SK-N-SH (cell line): ENCODE data around the gene UFSP1. TPM values are rescaled to one million over a fixed set of nuclear protein-coding genes. Genes with fewer than 3 reads are reported as not detected.
A peak's percentile ranks its signal among the peaks of the same experiment; 100 is the strongest.

ENCODE experiments used
- CTCF ChIA-PET: fragments of 300-600, 350-600 bp; formaldehyde crosslinking; extraction: SDS; loops from one replicate; lab custom pipeline; 2021; lab: Yijun Ruan, JAX
- POLR2A ChIA-PET: fragments of 350-600 bp; sonication (Branson Sonifier 250); formaldehyde crosslinking; extraction: SDS; loops from one replicate; lab custom pipeline; 2020; ENCODE audit warnings: antibody characterized with exemption, inconsistent platforms; lab: Yijun Ruan, JAX
- DNase-seq: peaks from one replicate; pipeline ENCODE4 v3.0.0; 2012
- H2AFZ ChIP-seq: fragments of 200-600 bp; sonication (generic); 2 replicates; pipeline ENCODE4 v1.8.1; 2016; ENCODE audit warnings: antibody characterized with exemption, mild to moderate bottlenecking, low read depth
- H3F3A ChIP-seq: fragments of 200-600 bp; sonication (generic); replicated peaks from 2 replicates; pipeline ENCODE3; 2016; ENCODE audit warnings: antibody characterized with exemption, mild to moderate bottlenecking; ENCODE audit not compliant: insufficient read depth
- H3K27ac ChIP-seq, 2 experiments: fragments of 200-500 bp in 1 of 2; fragments of 200-600 bp in 1 of 2; sonication (Bioruptor generic) in 1 of 2; sonication (generic), shearing (Covaris generic) in 1 of 2; 2 replicates each; pipeline versions ENCODE4 v1.5.1 to v1.6.1; 2014 to 2016; ENCODE audit warnings: low read depth in 2 of 2, inconsistent platforms in 1 of 2, low read length in 1 of 2, mild to moderate bottlenecking in 1 of 2, mixed read lengths in 1 of 2
- H3K27me3 ChIP-seq: fragments of 200-600 bp; sonication (generic), shearing (Covaris generic); 2 replicates; pipeline ENCODE4 v1.6.1; 2016; ENCODE audit warnings: mixed run types; ENCODE audit not compliant: insufficient read depth
- H3K36me3 ChIP-seq, 2 experiments: fragments of 200-500 bp in 1 of 2; fragments of 200-600 bp in 1 of 2; sonication (Bioruptor generic) in 1 of 2; sonication (generic) in 1 of 2; replicated peaks in 1 of 2; 2 replicates each; pipeline versions ENCODE3 to v1.5.1; 2014 to 2016; ENCODE audit warnings: low read length in 1 of 2, mild to moderate bottlenecking in 1 of 2; ENCODE audit not compliant: insufficient read depth in 2 of 2, control insufficient read depth in 1 of 2
- H3K4me1 ChIP-seq, 2 experiments: fragments of 200-500 bp in 1 of 2; fragments of 200-600 bp in 1 of 2; sonication (Bioruptor generic) in 1 of 2; sonication (generic), shearing (Covaris generic) in 1 of 2; 2 replicates each; pipeline versions ENCODE4 v1.5.1 to v1.6.1; 2014 to 2016; ENCODE audit warnings: low read depth in 1 of 2, low read length in 1 of 2, mixed run types in 1 of 2; ENCODE audit not compliant: insufficient read depth in 2 of 2, control insufficient read depth in 1 of 2
- H3K4me2 ChIP-seq: fragments of 200-600 bp; sonication (generic), shearing (Covaris generic); 2 replicates; pipeline ENCODE4 v1.6.1; 2017; ENCODE audit warnings: mixed run types
- H3K4me3 ChIP-seq, 2 experiments: fragments of 200-500 bp in 1 of 2; fragments of 200-600 bp in 1 of 2; sonication (Bioruptor generic) in 1 of 2; sonication (generic), shearing (Covaris generic) in 1 of 2; 2 replicates each; pipeline versions ENCODE4 v1.5.1 to v1.8.1; 2014 to 2016; ENCODE audit warnings: low read depth in 2 of 2, inconsistent platforms in 1 of 2, low read length in 1 of 2, mild to moderate bottlenecking in 1 of 2, mixed read lengths in 1 of 2, moderate library complexity in 1 of 2
- H3K79me2 ChIP-seq: fragments of 200-600 bp; sonication (generic); 2 replicates; pipeline ENCODE4 v1.8.1; 2017; ENCODE audit warnings: mild to moderate bottlenecking; ENCODE audit not compliant: insufficient read depth
- H3K9ac ChIP-seq: fragments of 200-600 bp; sonication (generic); 2 replicates; pipeline ENCODE4 v1.6.1; 2017; ENCODE audit warnings: mixed run types
- H3K9me2 ChIP-seq: fragments of 200-600 bp; sonication (generic); 2 replicates; pipeline ENCODE4 v1.6.1; 2017; ENCODE audit warnings: mixed run types
- H3K9me3 ChIP-seq: fragments of 200-600 bp; sonication (generic); 2 replicates; pipeline ENCODE4 v1.6.1; 2017; ENCODE audit warnings: mixed run types, mild to moderate bottlenecking, moderate library complexity
- H4K20me1 ChIP-seq: fragments of 200-600 bp; sonication (generic); 2 replicates; pipeline ENCODE4 v1.6.1; 2017; ENCODE audit warnings: mild to moderate bottlenecking, mixed run types; ENCODE audit not compliant: insufficient read depth
- ELF1 ChIP-seq: IDR thresholded peaks from 2 replicates; pipeline ENCODE4 v1.4.0; 2012
- FOXM1 ChIP-seq: IDR thresholded peaks from 2 replicates; pipeline ENCODE4 v1.4.0; 2012; ENCODE audit warnings: low read depth, mild to moderate bottlenecking
- GABPA ChIP-seq: IDR thresholded peaks from 2 replicates; pipeline ENCODE4 v1.4.0; 2012; ENCODE audit warnings: low read depth, mild to moderate bottlenecking
- GATA2 ChIP-seq: sonication (generic); formaldehyde crosslinking; IDR thresholded peaks from 2 replicates; pipeline ENCODE4 v1.5.0; 2020; ENCODE audit warnings: mild to moderate bottlenecking, missing genetic modification reagents
- JUND ChIP-seq: IDR thresholded peaks from 2 replicates; pipeline ENCODE4 v1.4.0; 2012
- MXI1 ChIP-seq: IDR thresholded peaks from 2 replicates; pipeline ENCODE4 v1.6.1; 2012; ENCODE audit warnings: mild to moderate bottlenecking, low read depth, low read length, improper control_type of control experiment
- POLR2AphosphoS5 ChIP-seq: IDR thresholded peaks from 2 replicates; pipeline ENCODE4 v1.6.1; 2012; ENCODE audit warnings: low read depth, low read length
- RXRA ChIP-seq: IDR thresholded peaks from 2 replicates; pipeline ENCODE4 v1.4.0; 2012; ENCODE audit warnings: low read depth, mild to moderate bottlenecking, borderline replicate concordance
- SIN3A ChIP-seq: IDR thresholded peaks from 2 replicates; pipeline ENCODE4 v1.6.1; 2012; ENCODE audit warnings: low read depth, mild to moderate bottlenecking, low read length, moderate library complexity, borderline replicate concordance
- whole genome bisulfite sequencing: methylation state at CpG from one replicate; pipeline ENCODE4 v1.1.6; 2017; ENCODE audit warnings: low lambda C conversion rate; 5-methylcytosine and 5-hydroxymethylcytosine counted together
- polyA plus RNA-seq, 3 experiments: library from polyadenylated mRNA; depleted of rRNA; stranded (reverse); fragments of >200 nt; gene quantifications; 2 replicates each; pipeline ENCODE4 v1.2.3, GENCODE V29; 2012
- TF ChIP-seq, protein P1 (sequence below): IDR thresholded peaks from 2 replicates; pipeline ENCODE4; 2012
- TF ChIP-seq, protein P2 (sequence below): IDR thresholded peaks from 2 replicates; pipeline ENCODE4 v1.4.0; 2012; ENCODE audit warnings: low read depth
- TF ChIP-seq, protein P3 (sequence below): fragments of 200-600 bp; sonication (generic); IDR thresholded peaks from 2 replicates; pipeline ENCODE4 v1.6.1; 2017; ENCODE audit warnings: antibody characterized with exemption, mild to moderate bottlenecking, moderate library complexity
- TF ChIP-seq, protein P4 (sequence below): fragments of 150-350 bp; IDR thresholded peaks from 2 replicates; pipeline ENCODE4 v1.6.1; 2017; ENCODE audit warnings: antibody characterized with exemption, low read length, low read depth, borderline replicate concordance

Gene UFSP1
- polyA plus RNA-seq, 1 of the 3 experiments (the other 2 are of a cell fraction) = 4.5 TPM

DNA sequence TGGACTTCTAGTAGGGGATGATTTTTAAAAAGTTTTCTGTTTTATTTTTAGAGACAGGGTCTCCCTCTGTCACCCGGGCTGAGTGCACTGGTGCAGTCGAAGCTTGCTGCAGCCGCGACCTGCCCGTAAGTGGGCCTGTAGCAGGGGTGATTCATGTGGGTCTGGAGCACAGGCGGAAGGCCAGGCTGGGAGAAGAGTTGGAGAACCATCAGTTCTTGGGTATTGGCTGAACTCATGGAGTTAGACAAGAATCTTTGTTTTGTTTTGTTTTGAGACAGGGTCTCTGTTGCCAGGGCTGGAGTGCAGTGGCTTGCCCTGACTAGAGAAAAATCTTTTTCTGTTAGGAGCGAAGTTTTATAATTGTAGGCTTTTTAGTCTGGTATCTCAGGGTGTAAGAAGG, 8.9 kb downstream of the UFSP1 start:
- DNase-seq = no peak
- H3F3A ChIP-seq = peaks cover 27% of the 10 kb centered on the region
- peaks cover 79% of the 10 kb centered on the region for H3K79me2 ChIP-seq
- peaks cover 65 to 80% of the 10 kb centered on the region in 2 experiments for H3K36me3 ChIP-seq
- 96% methylated on average over 7 of the region's 7 CpGs for WGBS
- no peak overlapping the region for H3K9ac ChIP-seq
- ChIA-PET POLR2A (interaction anchor here (0.7 to 1.5 kb wide), 2 partner anchors 9 to 22 kb away, joined by 3 to 5 read pairs; partner anchors contain the start of gene UFSP1), CTCF (interaction anchor here (0.9 to 1.3 kb wide), 3 partner anchors 9 to 72 kb away, joined by 3 read pairs; partner anchors contain the start of genes SLC12A9 and UFSP1)
- TF ChIP-seq RXRA (no peak), POLR2AphosphoS5 (no peak), GATA2 (CRISPR knock-in tag) (no peak), SIN3A (no peak), GABPA (no peak), ELF1 (no peak), JUND (no peak), MXI1 (no peak), FOXM1 (no peak)
- TF ChIP-seq, protein P1, sequence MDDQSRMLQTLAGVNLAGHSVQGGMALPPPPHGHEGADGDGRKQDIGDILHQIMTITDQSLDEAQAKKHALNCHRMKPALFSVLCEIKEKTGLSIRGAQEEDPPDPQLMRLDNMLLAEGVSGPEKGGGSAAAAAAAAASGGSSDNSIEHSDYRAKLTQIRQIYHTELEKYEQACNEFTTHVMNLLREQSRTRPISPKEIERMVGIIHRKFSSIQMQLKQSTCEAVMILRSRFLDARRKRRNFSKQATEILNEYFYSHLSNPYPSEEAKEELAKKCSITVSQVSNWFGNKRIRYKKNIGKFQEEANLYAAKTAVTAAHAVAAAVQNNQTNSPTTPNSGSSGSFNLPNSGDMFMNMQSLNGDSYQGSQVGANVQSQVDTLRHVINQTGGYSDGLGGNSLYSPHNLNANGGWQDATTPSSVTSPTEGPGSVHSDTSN = no peak
- TF ChIP-seq, protein P2, sequence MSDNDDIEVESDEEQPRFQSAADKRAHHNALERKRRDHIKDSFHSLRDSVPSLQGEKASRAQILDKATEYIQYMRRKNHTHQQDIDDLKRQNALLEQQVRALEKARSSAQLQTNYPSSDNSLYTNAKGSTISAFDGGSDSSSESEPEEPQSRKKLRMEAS = no peak
- TF ChIP-seq, protein P3, sequence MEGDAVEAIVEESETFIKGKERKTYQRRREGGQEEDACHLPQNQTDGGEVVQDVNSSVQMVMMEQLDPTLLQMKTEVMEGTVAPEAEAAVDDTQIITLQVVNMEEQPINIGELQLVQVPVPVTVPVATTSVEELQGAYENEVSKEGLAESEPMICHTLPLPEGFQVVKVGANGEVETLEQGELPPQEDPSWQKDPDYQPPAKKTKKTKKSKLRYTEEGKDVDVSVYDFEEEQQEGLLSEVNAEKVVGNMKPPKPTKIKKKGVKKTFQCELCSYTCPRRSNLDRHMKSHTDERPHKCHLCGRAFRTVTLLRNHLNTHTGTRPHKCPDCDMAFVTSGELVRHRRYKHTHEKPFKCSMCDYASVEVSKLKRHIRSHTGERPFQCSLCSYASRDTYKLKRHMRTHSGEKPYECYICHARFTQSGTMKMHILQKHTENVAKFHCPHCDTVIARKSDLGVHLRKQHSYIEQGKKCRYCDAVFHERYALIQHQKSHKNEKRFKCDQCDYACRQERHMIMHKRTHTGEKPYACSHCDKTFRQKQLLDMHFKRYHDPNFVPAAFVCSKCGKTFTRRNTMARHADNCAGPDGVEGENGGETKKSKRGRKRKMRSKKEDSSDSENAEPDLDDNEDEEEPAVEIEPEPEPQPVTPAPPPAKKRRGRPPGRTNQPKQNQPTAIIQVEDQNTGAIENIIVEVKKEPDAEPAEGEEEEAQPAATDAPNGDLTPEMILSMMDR = no peak
- no peak overlapping the region for H3K4me3 ChIP-seq
- H3K27ac ChIP-seq = no peak overlapping the region
- H3K9me2 ChIP-seq = no peaks in the 10 kb centered on the region
- H3K27me3 ChIP-seq = no peaks in the 10 kb centered on the region
- H2AFZ ChIP-seq = no peak overlapping the region
- H3K4me1 ChIP-seq = peaks cover 8 to 23% of the 10 kb centered on the region in 2 experiments; a peak in 3 of 4 replicates
- no peak overlapping the region for H3K4me2 ChIP-seq
- no peaks in the 10 kb centered on the region for H3K9me3 ChIP-seq
- peaks cover 65% of the 10 kb centered on the region for H4K20me1 ChIP-seq

DNA sequence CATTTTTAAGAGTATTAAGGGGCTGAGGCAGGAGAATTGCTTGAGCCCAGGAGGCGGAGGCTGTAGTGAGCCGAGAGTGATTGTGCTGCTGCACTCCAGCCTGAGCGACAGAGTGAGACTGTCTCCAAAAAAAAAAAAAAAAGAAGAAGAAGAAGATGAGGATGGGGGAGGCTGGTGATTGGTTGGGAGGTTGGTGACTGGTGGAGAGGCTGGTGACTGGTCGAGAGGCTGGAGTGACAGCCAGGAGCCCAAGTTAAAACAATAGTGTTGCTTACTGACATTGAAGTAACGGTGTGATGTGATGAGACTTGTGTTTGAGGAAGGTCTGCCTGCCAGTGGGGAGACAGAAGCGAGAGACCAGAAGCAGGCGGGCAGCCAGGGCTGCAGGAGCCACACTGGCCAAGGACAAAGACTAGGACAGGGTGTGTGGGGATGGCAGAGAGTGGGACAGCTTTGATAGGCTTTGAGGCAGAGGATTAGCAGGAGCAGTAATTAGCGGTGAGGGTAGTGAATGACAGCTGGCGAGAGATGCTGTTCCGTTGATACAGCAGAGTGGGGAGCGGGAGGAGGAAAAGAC, 9.7 kb downstream of the UFSP1 start:
- Histone ChIP-seq H2AFZ (no peak overlapping the region), H3K4me3 (no peak overlapping the region), H3K9me2 (no peaks in the 10 kb centered on the region), H4K20me1 (peaks cover 59% of the 10 kb centered on the region), H3K79me2 (peaks cover 83% of the 10 kb centered on the region), H3K27ac (no peak overlapping the region), H3F3A (peaks cover 19% of the 10 kb centered on the region), H3K9ac (no peak overlapping the region), H3K27me3 (no peaks in the 10 kb centered on the region), H3K9me3 (no peaks in the 10 kb centered on the region), H3K4me1 (peaks cover 8 to 23% of the 10 kb centered on the region in 2 experiments; a peak in 3 of 4 replicates), H3K36me3 (peaks cover 56 to 72% of the 10 kb centered on the region in 2 experiments), H3K4me2 (no peak overlapping the region)
- peak; percentile 33 for DNase-seq
- CTCF ChIA-PET = interaction anchor here (0.9 to 1.3 kb wide), 2 partner anchors 10 to 28 kb away, joined by 3 read pairs; partner anchors contain the start of genes SLC12A9 and UFSP1
- TF ChIP-seq, protein P4, sequence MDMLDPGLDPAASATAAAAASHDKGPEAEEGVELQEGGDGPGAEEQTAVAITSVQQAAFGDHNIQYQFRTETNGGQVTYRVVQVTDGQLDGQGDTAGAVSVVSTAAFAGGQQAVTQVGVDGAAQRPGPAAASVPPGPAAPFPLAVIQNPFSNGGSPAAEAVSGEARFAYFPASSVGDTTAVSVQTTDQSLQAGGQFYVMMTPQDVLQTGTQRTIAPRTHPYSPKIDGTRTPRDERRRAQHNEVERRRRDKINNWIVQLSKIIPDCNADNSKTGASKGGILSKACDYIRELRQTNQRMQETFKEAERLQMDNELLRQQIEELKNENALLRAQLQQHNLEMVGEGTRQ = no peak
- TF ChIP-seq, protein P1 = peak; percentile 20; the same call in 1 of the 2 replicates
- POLR2A ChIA-PET = interaction anchor here (1.5 kb wide), 1 partner anchor 10 kb away, joined by 5 read pairs; the partner anchor contains the start of gene UFSP1
- 97% methylated on average over 11 of the region's 11 CpGs for WGBS
